ENCODE data around the gene BARD1. TPM values are rescaled to one million over a fixed set of nuclear protein-coding genes. Genes with fewer than 3 reads are reported as not detected.
"Not testable (repeated sequence)": the region's sequence is repeated elsewhere in the genome, so short reads cannot be mapped to it uniquely, and the experiment has no call there.

The BARD1 gene
- polyA plus RNA-seq, 2 of the 4 experiments (the other 2 are of a cell fraction), result 8.3 to 9.9 TPM

GRCh38 chr2:214730800-214731407 lies 78.6 kb downstream of the BARD1 start:
- no peak for DNase-seq (ENCODE audit: low read depth in 1 of 2, low spot score in 1 of 2)
- H3K27ac ChIP-seq, result no peak overlapping the region
- no peaks in the 10 kb centered on the region for H3K4me1 ChIP-seq
- no peak for TF ChIP-seq MAFK (IDR thresholded peaks at IDR 0.05; ENCODE audit: partially characterized antibody)
- no peak for TF ChIP-seq FOSL2 (IDR thresholded peaks at IDR 0.05)
- TF ChIP-seq FOSL2 (CRISPR knock-in tag; IDR thresholded peaks at IDR 0.05), result no peak
- TF ChIP-seq POLR2AphosphoS2 (conservative IDR thresholded peaks at IDR 0.05; ENCODE audit: low read length), result no peak
- no peak for TF ChIP-seq ESRRA (IDR thresholded peaks at IDR 0.05; ENCODE audit: borderline replicate concordance, low read length)
- no peak for TF ChIP-seq PHF8 (IDR thresholded peaks at IDR 0.05; ENCODE audit: borderline replicate concordance, low read depth)
- no peak for TF ChIP-seq MAX (IDR thresholded peaks at IDR 0.05)
- POLR2A ChIA-PET, result no interaction called here
- CTCF ChIA-PET, result no interaction called here
- no peaks in the 10 kb centered on the region for H3K9me3 ChIP-seq
- no peak for FAIRE-seq
- H3K4me2 ChIP-seq, result no peak overlapping the region
- 82% methylated on average over 3 of the region's 3 CpGs for WGBS (ENCODE audit: missing lambda C conversion rate)
- no peak for ATAC-seq
- no peak overlapping the region for H3K4me3 ChIP-seq

DNA sequence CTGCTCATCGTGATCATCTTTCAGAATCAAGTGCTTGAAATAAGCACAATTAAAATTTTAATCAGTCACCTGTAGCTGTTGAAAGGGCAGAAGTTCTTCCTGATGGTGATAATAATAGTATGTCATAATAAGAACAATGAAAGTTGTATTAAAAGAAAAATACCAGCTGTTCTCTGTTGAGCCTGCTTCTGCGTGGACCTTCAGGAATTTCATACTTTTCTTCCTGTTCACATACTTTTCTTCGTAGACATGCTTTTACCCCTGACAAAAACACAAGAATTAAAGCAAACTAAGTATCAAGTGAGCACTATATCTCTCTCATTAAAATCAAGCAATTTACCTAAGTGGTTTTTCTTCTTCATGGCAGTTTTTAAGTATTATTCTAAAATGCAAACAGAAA lies 79.2 kb downstream of the BARD1 start:
- WGBS (ENCODE audit: missing lambda C conversion rate), result 90% methylated on average over 3 of the region's 3 CpGs
- CTCF ChIA-PET, result interaction anchor here (1.0 kb wide), 1 partner anchor 12 kb away, joined by 3 read pairs; no protein-coding TSS in a partner anchor
- no peak overlapping the region for H3K4me2 ChIP-seq

GRCh38 chr2:214724741-214725140 lies 84.7 kb downstream of the BARD1 start:
- no peak for FAIRE-seq
- ChIA-PET CTCF (interaction anchor here (0.9 kb wide), 1 partner anchor 1473 kb away, joined by 3 read pairs; no protein-coding TSS in a partner anchor), POLR2A (no interaction called here)
- Histone ChIP-seq H3K9me3 (no peaks in the 10 kb centered on the region), H3K27ac (no peak overlapping the region), H3K4me1 (no peaks in the 10 kb centered on the region), H3K4me3 (no peak overlapping the region), H3K4me2 (no peak overlapping the region)
- no peak for TF ChIP-seq RFX5 (IDR thresholded peaks at IDR 0.05)
- no peak for TF ChIP-seq HOXB13 (CRISPR knock-in tag; IDR thresholded peaks at IDR 0.05; ENCODE audit: low read depth)
- TF ChIP-seq HOXA7 (CRISPR knock-in tag; IDR thresholded peaks at IDR 0.05), result no peak
- no peak for DNase-seq (ENCODE audit: low read depth in 1 of 2, low spot score in 1 of 2)
- no peak for ATAC-seq
- 97% methylated on average over 1 of the region's 1 CpG for WGBS (ENCODE audit: missing lambda C conversion rate)

More for the DNA sequence above, 79.2 kb downstream of the BARD1 start:
- no peaks in the 10 kb centered on the region for H3K9me3 ChIP-seq
- ATAC-seq (no peak), DNase-seq (ENCODE audit: low read depth in 1 of 2, low spot score in 1 of 2) (no peak), FAIRE-seq (no peak)
- POLR2A ChIA-PET, result no interaction called here
- TF ChIP-seq POLR2AphosphoS2 (conservative IDR thresholded peaks at IDR 0.05; ENCODE audit: low read length) (no peak), RARB (CRISPR knock-in tag; IDR thresholded peaks at IDR 0.05) (no peak), ESRRA (IDR thresholded peaks at IDR 0.05; ENCODE audit: borderline replicate concordance, low read length) (no peak)
- no peak overlapping the region for H3K4me3 ChIP-seq
- no peak overlapping the region for H3K27ac ChIP-seq
- H3K4me1 ChIP-seq, result no peaks in the 10 kb centered on the region

DNA sequence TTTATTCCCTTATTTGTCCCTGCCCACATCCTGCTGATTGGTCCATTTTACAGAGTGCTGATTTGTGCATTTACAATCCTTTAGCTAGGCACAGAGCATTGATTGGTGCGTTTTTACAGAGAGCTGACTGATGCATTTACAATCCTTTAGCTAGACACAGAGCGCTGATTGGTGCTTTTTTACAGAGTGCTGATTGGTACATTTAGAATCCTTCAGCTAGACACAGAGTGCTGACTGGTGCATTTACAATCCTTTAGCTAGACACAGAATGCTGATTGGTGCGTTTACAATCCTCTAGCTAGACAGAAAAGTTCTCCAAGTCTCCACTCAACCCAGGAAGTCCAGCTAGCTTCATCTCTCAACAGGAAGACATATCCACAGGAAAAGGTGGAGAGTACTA lies 91.6 kb downstream of the BARD1 start:
- peak; percentile 60 for TF ChIP-seq MAFK (IDR thresholded peaks at IDR 0.05; ENCODE audit: partially characterized antibody)
- H3K9me3 ChIP-seq; H3K4me3 ChIP-seq; ATAC-seq; FAIRE-seq; DNase-seq (ENCODE audit: low read depth in 1 of 2, low spot score in 1 of 2); H3K4me1 ChIP-seq; H3K27ac ChIP-seq; POLR2A ChIA-PET; H3K4me2 ChIP-seq: not testable (repeated sequence)
- WGBS (ENCODE audit: missing lambda C conversion rate), result 95% methylated on average over 3 of the region's 3 CpGs
- CTCF ChIA-PET, result interaction anchor here (0.6 kb wide), 1 partner anchor 28 kb away, joined by 4 read pairs; no protein-coding TSS in a partner anchor

- no peaks in the 10 kb centered on the region for H3K9me3 ChIP-seq
- no peak overlapping the region for H3K4me2 ChIP-seq
- FAIRE-seq (no peak), DNase-seq (ENCODE audit: low read depth in 1 of 2, low spot score in 1 of 2) (no peak), ATAC-seq (peak in 1 of 2 experiments; percentile 29; a peak in 1 of 6 replicates)
- no peak overlapping the region for H3K27ac ChIP-seq
- no peak overlapping the region for H3K4me3 ChIP-seq
- POLR2A ChIA-PET, result no interaction called here
- CTCF ChIA-PET, result no interaction called here
- no peaks in the 10 kb centered on the region for H3K4me1 ChIP-seq
- 84% methylated on average over 12 of the region's 12 CpGs for WGBS (ENCODE audit: missing lambda C conversion rate)
- TF ChIP-seq RARB (CRISPR knock-in tag; IDR thresholded peaks at IDR 0.05) (no peak), ZFP36 (IDR thresholded peaks at IDR 0.05; ENCODE audit: borderline replicate concordance, partially characterized antibody) (no peak), MAFK (IDR thresholded peaks at IDR 0.05; ENCODE audit: partially characterized antibody) (no peak), CHD2 (IDR thresholded peaks at IDR 0.05; ENCODE audit: low read length, partially characterized antibody) (no peak), POLR2AphosphoS2 (conservative IDR thresholded peaks at IDR 0.05; ENCODE audit: low read length) (no peak), MAX (IDR thresholded peaks at IDR 0.05) (no peak), ZSCAN20 (CRISPR knock-in tag; IDR thresholded peaks at IDR 0.05) (no peak), EP300 (IDR thresholded peaks at IDR 0.05) (no peak), HOXB5 (CRISPR knock-in tag; IDR thresholded peaks at IDR 0.05) (no peak), EHF (CRISPR knock-in tag; IDR thresholded peaks at IDR 0.05) (no peak), SREBF2 (IDR thresholded peaks at IDR 0.05) (no peak), HOXA7 (CRISPR knock-in tag; IDR thresholded peaks at IDR 0.05) (no peak), CBX2 (IDR thresholded peaks at IDR 0.05; ENCODE audit: borderline replicate concordance, low read depth) (no peak), ELK1 (IDR thresholded peaks at IDR 0.05; ENCODE audit: low read depth, low read length) (no peak), NFE2L2 (conservative IDR thresholded peaks at IDR 0.05; ENCODE audit: low read length) (no peak), CEBPB (IDR thresholded peaks at IDR 0.05) (no peak), HEYL (CRISPR knock-in tag; IDR thresholded peaks at IDR 0.05) (no peak), FOXS1 (CRISPR knock-in tag; IDR thresholded peaks at IDR 0.05) (no peak)
These were observed 92.5 kb downstream of the BARD1 start for GRCh38 chr2:214716811-214717560.

Data from A549 (cell line).